ENCODE results near the gene OR52H1. TPM values are rescaled to one million over a fixed set of nuclear protein-coding genes. Genes with fewer than 3 reads are reported as not detected.

The OR52H1 gene
- total RNA-seq, 4 donors from 2014 or later = not detected

- H3K4me3 ChIP-seq (ENCODE audit: low read depth, poor library complexity, severe bottlenecking) = no peak overlapping the region
- no peak for DNase-seq (ENCODE audit: low spot score in 2 of 2)
- intact Hi-C loops (cut with DNase I; ENCODE audit: low total_unique reads) = no loop called here
- TF ChIP-seq POLR2A (IDR thresholded peaks at IDR 0.05) = no peak
- TF ChIP-seq, protein P1, sequence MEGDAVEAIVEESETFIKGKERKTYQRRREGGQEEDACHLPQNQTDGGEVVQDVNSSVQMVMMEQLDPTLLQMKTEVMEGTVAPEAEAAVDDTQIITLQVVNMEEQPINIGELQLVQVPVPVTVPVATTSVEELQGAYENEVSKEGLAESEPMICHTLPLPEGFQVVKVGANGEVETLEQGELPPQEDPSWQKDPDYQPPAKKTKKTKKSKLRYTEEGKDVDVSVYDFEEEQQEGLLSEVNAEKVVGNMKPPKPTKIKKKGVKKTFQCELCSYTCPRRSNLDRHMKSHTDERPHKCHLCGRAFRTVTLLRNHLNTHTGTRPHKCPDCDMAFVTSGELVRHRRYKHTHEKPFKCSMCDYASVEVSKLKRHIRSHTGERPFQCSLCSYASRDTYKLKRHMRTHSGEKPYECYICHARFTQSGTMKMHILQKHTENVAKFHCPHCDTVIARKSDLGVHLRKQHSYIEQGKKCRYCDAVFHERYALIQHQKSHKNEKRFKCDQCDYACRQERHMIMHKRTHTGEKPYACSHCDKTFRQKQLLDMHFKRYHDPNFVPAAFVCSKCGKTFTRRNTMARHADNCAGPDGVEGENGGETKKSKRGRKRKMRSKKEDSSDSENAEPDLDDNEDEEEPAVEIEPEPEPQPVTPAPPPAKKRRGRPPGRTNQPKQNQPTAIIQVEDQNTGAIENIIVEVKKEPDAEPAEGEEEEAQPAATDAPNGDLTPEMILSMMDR (IDR thresholded peaks at IDR 0.05) = no peak
- WGBS, 2 donors = 81 to 82% methylated on average over 6 of the region's 6 CpGs
Measured at GRCh38 chr11:5500393-5500801, 47.9 kb downstream of the OR52H1 start.

- H3K4me3 ChIP-seq (ENCODE audit: low read depth, poor library complexity, severe bottlenecking) = no peak overlapping the region
- no peak for TF ChIP-seq POLR2A (IDR thresholded peaks at IDR 0.05)
- TF ChIP-seq, protein P1 (IDR thresholded peaks at IDR 0.05) = no peak
- intact Hi-C loops (cut with DNase I; ENCODE audit: low total_unique reads) = no loop called here
- 64 to 68% methylated on average over 2 of the region's 2 CpGs for WGBS, 2 donors
- DNase-seq (ENCODE audit: low spot score in 2 of 2) = no peak
Measured at GRCh38 chr11:5499671-5500070, 48.7 kb downstream of the OR52H1 start.

Other genes starting within 250 kb of the OR52H1 start
- not detected for gene OR51B4, start 246.6 kb downstream of the OR52H1 start, total RNA-seq
- gene OR51B2, start 224.2 kb downstream of the OR52H1 start, total RNA-seq = not detected
- gene OR51B5, start 205.0 kb downstream of the OR52H1 start, total RNA-seq = not detected
- not detected for gene OR51B6, start 197.0 kb downstream of the OR52H1 start, total RNA-seq
- not detected for gene OR51M1, start 164.7 kb downstream of the OR52H1 start, total RNA-seq
- not detected for gene OR51Q1, start 126.4 kb downstream of the OR52H1 start, total RNA-seq
- gene OR51I1, start 107.0 kb downstream of the OR52H1 start, total RNA-seq = not detected
- gene OR51I2, start 99.2 kb downstream of the OR52H1 start, total RNA-seq = not detected
- not detected for gene OR52D1, start 59.9 kb downstream of the OR52H1 start, total RNA-seq
- gene UBQLN3, start 38.6 kb downstream of the OR52H1 start, total RNA-seq = under 1 TPM in 1 of 4 donors, not detected in 3; 0.13 TPM
- 1 to 10 TPM in 1 of 4 donors, under 1 TPM in 3; 0.12 to 1.8 (median 0.48) TPM for gene UBQLNL, start 31.8 kb downstream of the OR52H1 start, total RNA-seq
- not detected for gene OR52B6, start 32.3 kb upstream of the OR52H1 start, total RNA-seq
- 1 to 10 TPM; 1.0 to 2.7 (median 2.0) TPM for gene TRIM6, start 48.1 kb upstream of the OR52H1 start, total RNA-seq
- 10 to 100 TPM in 1 of 4 donors, 1 to 10 TPM in 3; 2.7 to 10.3 (median 6.9) TPM for gene TRIM34, start 76.5 kb upstream of the OR52H1 start, total RNA-seq
- 10 to 100 TPM in 2 of 4 donors, 1 to 10 TPM in 2; 8.3 to 16.1 (median 10.8) TPM for gene TRIM5, start 136.5 kb upstream of the OR52H1 start, total RNA-seq
- 10 to 100 TPM in 2 of 4 donors, 1 to 10 TPM in 2; 5.9 to 12.5 (median 9.2) TPM for gene TRIM22, start 141.2 kb upstream of the OR52H1 start, total RNA-seq
- under 1 TPM in 1 of 4 donors, not detected in 3; 0.29 TPM for gene OR56B1, start 187.9 kb upstream of the OR52H1 start, total RNA-seq
- not detected for gene OR52N4, start 205.7 kb upstream of the OR52H1 start, total RNA-seq
- not detected for gene OR52N5, start 234.8 kb upstream of the OR52H1 start, total RNA-seq
- gene OR52N1, start 242.7 kb upstream of the OR52H1 start, total RNA-seq = not detected

Measured in lower leg skin (tissue), 4 donors.